Activated CD4-positive, alpha-beta memory T cell treated with anti-CD3 and anti-CD28 coated beads for 36 hours (primary cell): Measurements from ENCODE around the gene SACM1L. TPM values are rescaled to one million over a fixed set of nuclear protein-coding genes. Genes with fewer than 3 reads are reported as not detected.
"Not testable (repeated sequence)": the region's sequence is repeated elsewhere in the genome, so short reads cannot be mapped to it uniquely, and the experiment has no call there.

Experiments
- CTCF ChIA-PET: fragments of 350-600 bp; sonication (Branson Sonifier 250); formaldehyde crosslinking; loops from one replicate; lab custom pipeline; 2021; ENCODE audit warnings: antibody characterized with exemption, inconsistent platforms; lab: Charles Lee
- POLR2A ChIA-PET: fragments of 350-600 bp; sonication (Branson Sonifier 250); formaldehyde crosslinking; loops from one replicate; lab custom pipeline; 2021; ENCODE audit warnings: antibody characterized with exemption; lab: Charles Lee
- DNase-seq: peaks from one replicate; pipeline ENCODE4 v3.0.0-alpha.2; 2020
- H3K27ac Mint-ChIP-seq: one replicate; pipeline ENCODE4 v1.8.0; 2021; ENCODE audit warnings: mixed read lengths
- H3K27me3 Mint-ChIP-seq: one replicate; pipeline ENCODE4 v1.8.0; 2021; ENCODE audit warnings: mixed read lengths
- H3K36me3 Mint-ChIP-seq: one replicate; pipeline ENCODE4 v1.8.0; 2021; ENCODE audit warnings: mixed read lengths
- H3K4me1 Mint-ChIP-seq: one replicate; pipeline ENCODE4 v1.8.0; 2021; ENCODE audit warnings: low read depth, mixed read lengths
- H3K4me3 Mint-ChIP-seq: one replicate; pipeline ENCODE4 v1.8.0; 2021; ENCODE audit warnings: mild to moderate bottlenecking, mixed read lengths
- H3K9me3 Mint-ChIP-seq: one replicate; pipeline ENCODE4 v1.8.0; 2021; ENCODE audit warnings: mixed read lengths
- intact Hi-C: fragments of 100-400 bp; cut with micrococcal nuclease; formaldehyde crosslinking; loops from one replicate; pipeline ENCODE4 v1.15.1; 2023
- total RNA-seq, 2 experiments: library from RNA; stranded (reverse); gene quantifications; one replicate each; pipeline ENCODE4 v1.2.3, GENCODE V29; 2021

SACM1L gene
- total RNA-seq, 2 experiments from 2014 or later = 64.3 to 71.2 TPM

DNA sequence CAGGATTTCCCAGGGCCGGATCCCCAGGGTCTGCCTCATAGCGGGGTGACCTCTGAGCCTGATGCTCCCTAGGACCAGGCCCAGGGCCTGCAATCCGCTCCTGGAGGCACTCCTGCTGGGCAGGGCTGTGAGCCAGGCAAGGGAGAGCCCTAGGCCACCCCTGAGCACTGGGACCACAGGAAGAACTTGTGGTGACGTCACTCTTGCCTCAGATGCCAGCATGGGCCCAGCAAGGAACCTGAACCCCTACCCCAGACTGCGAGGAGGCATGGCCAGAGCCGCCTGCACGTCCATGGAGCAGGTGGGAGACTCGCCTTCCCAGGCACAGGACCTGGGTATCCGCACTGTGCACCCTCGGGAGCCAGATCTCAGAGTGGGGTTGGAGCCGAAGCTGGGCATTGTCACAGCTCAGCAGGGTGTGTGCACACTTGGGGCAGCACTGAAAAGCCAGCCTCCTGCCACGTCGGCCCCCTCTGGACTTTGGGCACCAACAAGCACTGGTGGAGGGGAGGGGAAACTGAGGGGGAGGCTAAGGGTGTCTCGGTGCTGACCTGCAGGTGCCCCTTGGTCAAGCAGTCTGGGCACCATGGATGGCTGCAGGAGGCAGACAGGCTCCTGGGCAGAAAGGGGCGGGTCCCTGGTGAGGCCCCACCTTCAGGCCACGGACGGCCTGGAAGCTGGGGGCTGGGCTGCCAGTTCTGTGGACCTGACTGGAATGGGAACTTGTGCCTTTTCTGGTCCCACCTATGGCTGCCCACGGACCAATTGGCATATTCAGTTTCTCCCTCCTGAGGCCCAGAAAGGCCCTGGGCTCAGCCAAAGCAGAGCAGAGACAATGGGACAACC lies 57.8 kb downstream of the SACM1L start:
- Mint-ChIP-seq H3K9me3 (no peaks in the 10 kb centered on the region), H3K4me3 (no peak overlapping the region), H3K27me3 (no peaks in the 10 kb centered on the region), H3K36me3 (peaks cover 25% of the 10 kb centered on the region), H3K27ac (no peak overlapping the region), H3K4me1 (peaks cover 5% of the 10 kb centered on the region)
- ChIA-PET POLR2A (no interaction called here), CTCF (interaction anchor here (1.2 to 4.7 kb wide), 2 partner anchors 14 to 332 kb away, joined by 3 to 28 read pairs; no protein-coding TSS in a partner anchor)
- no peak for DNase-seq
- intact Hi-C loops = no loop called here

DNA sequence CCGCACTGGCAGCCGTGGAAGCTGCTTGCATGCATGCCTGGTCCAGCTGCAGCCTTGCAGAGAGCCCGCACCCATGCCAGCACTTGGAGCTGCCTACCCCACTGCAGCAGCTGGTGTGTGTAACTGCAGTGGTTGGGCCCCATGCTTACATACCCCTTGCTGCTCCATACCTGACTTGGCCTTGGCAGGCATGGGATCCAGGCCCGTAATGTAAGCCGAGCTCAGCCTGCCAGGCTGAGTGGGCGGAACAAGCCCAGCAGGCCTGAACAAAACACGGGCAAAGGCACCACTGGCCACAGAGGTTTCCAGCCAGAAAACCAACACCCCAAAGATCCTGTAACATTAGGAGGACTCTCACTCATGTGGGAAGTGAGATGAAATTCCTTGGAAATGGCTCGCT lies 58.9 kb downstream of the SACM1L start:
- no peak for DNase-seq
- intact Hi-C loops = no loop called here
- no peak overlapping the region for H3K4me3 Mint-ChIP-seq
- H3K4me1 Mint-ChIP-seq = peaks cover 3% of the 10 kb centered on the region
- no peaks in the 10 kb centered on the region for H3K27me3 Mint-ChIP-seq
- H3K27ac Mint-ChIP-seq = no peak overlapping the region
- CTCF ChIA-PET = interaction anchor here (1.2 to 4.7 kb wide), 2 partner anchors 13 to 331 kb away, joined by 3 to 28 read pairs; no protein-coding TSS in a partner anchor
- peaks cover 22% of the 10 kb centered on the region for H3K36me3 Mint-ChIP-seq
- no peaks in the 10 kb centered on the region for H3K9me3 Mint-ChIP-seq
- POLR2A ChIA-PET = no interaction called here

DNA sequence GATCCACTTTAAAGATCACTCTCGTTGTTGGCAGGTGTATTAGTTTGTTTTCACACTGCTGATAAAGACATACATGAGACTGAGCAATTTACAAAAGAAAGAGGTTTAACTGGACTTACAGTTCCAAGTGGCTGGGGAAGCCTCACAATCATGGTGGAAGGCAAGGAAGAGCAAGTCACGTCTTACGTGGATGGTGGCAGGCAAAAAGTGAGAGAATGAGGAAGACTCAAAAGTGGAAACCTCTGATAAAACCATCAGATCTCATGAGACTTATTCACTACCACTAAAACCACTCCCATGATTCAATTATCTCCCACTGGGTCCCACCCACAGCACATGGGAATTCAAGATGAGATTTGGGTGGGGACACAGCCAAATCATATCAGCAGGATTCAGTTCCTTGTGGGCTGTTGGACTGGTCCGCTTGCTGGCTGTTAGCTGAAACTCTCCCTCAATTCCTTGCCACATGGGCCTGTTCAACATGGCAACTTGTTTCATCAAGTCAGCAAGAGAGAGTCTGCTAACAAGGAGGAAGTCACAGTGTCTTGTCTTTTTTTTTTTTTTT lies 59.9 kb downstream of the SACM1L start:
- CTCF ChIA-PET = interaction anchor here (4.7 kb wide), 1 partner anchor 12 kb away, joined by 28 read pairs; no protein-coding TSS in a partner anchor
- H3K4me3 Mint-ChIP-seq, DNase-seq, H3K9me3 Mint-ChIP-seq, H3K4me1 Mint-ChIP-seq, H3K27me3 Mint-ChIP-seq, H3K27ac Mint-ChIP-seq, intact Hi-C loops: not testable (repeated sequence)
- POLR2A ChIA-PET = interaction anchor here (0.7 kb wide), 1 partner anchor 629 kb away, joined by 4 read pairs; no protein-coding TSS in a partner anchor
- peaks cover 16% of the 10 kb centered on the region for H3K36me3 Mint-ChIP-seq

DNA sequence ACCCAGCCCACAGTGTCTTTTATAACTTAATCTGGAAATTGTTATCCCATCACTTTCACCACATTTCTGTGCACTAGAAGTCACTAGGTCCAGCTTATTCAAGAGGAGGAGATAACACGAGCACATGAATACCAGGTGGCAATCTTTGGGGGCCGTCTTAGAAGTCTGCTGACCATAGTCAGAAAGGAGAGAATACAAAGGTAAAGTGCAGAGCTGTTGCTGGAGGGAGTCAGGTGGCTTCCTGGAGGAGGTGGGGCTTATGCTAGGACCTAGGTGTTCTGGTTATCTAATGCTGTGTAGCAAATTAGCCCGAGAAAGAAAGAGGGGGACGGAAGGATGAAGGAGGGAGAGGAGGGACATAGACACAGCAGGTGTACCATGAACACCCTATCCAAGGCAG lies 60.7 kb downstream of the SACM1L start:
- no peaks in the 10 kb centered on the region for H3K27me3 Mint-ChIP-seq
- no peak overlapping the region for H3K4me3 Mint-ChIP-seq
- H3K4me1 Mint-ChIP-seq = peaks cover 3% of the 10 kb centered on the region
- peaks cover 16% of the 10 kb centered on the region for H3K36me3 Mint-ChIP-seq
- CTCF ChIA-PET = interaction anchor here (4.7 kb wide), 1 partner anchor 11 kb away, joined by 28 read pairs; no protein-coding TSS in a partner anchor
- no peaks in the 10 kb centered on the region for H3K9me3 Mint-ChIP-seq
- intact Hi-C loops = no loop called here
- no peak overlapping the region for H3K27ac Mint-ChIP-seq
- POLR2A ChIA-PET = interaction anchor here (0.5 to 0.7 kb wide), 2 partner anchors 629 to 1368 kb away, joined by 4 to 6 read pairs; no protein-coding TSS in a partner anchor
- no peak for DNase-seq

DNA sequence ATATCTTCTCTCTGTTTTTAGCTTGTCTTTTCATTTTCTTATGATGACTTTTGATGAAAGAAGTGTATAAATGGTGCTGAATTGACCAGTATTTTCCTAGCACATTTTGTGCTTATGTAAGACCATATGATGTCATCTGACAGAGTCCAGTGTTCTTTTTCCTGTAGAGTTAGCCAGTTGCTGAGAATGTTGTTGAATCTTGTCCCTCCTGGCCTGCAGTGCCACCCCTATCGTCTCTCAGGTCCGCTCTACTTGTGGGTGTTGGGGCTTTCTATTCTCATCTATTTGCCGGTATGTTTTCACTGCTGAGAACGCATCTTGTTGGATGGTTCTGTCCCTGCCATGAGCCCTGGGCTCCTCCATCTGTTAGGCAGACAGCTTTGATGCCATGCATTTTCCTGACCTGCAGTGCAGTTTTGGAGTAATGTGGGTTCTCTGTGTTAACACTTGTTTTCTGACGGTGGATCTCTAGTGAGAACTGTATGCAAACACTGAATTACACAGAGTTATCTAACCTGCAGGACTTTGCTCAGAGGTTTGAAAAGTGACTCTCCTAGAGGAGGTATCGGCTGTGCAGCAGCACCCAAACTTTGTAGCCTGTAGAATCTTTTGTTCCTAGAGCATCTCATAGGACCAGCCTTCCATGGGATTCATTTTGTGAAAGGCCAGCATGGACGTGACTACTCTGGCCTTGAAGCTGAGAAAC lies 62.5 kb downstream of the SACM1L start:
- no peak overlapping the region for H3K27ac Mint-ChIP-seq
- H3K27me3 Mint-ChIP-seq = no peaks in the 10 kb centered on the region
- H3K4me1 Mint-ChIP-seq = peaks cover 3% of the 10 kb centered on the region
- POLR2A ChIA-PET = no interaction called here
- no peak for DNase-seq
- CTCF ChIA-PET = interaction anchor here (4.7 kb wide), 1 partner anchor 9 kb away, joined by 28 read pairs; no protein-coding TSS in a partner anchor
- H3K4me3 Mint-ChIP-seq = no peak overlapping the region
- no peaks in the 10 kb centered on the region for H3K9me3 Mint-ChIP-seq
- intact Hi-C loops = no loop called here
- H3K36me3 Mint-ChIP-seq = peaks cover 11% of the 10 kb centered on the region

DNA sequence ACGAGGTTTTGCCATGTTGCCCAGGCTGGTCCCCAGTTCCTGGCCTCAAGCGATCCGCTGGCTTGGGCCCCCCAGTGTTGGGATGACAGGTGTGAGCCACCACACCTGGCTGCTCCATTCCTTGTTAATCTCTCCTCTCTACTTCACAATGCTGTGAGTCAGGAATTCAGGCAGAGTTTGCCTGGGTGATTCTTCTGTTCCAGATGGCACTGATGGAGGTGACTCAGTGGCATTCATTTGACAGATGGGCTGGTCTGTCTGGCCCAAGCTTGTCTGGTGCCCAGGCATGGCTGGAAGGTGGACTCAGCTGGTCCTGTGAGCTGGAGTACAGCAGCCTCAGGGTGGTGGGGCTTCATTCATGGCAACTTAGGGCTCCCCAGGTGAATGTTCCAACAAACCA lies 63.9 kb downstream of the SACM1L start:
- Mint-ChIP-seq H3K4me1 (peaks cover 3% of the 10 kb centered on the region), H3K4me3 (no peak overlapping the region), H3K36me3 (peaks cover 1% of the 10 kb centered on the region), H3K9me3 (no peaks in the 10 kb centered on the region), H3K27ac (no peak overlapping the region), H3K27me3 (no peaks in the 10 kb centered on the region)
- intact Hi-C loops = no loop called here
- ChIA-PET POLR2A (no interaction called here), CTCF (no interaction called here)
- no peak for DNase-seq

DNA sequence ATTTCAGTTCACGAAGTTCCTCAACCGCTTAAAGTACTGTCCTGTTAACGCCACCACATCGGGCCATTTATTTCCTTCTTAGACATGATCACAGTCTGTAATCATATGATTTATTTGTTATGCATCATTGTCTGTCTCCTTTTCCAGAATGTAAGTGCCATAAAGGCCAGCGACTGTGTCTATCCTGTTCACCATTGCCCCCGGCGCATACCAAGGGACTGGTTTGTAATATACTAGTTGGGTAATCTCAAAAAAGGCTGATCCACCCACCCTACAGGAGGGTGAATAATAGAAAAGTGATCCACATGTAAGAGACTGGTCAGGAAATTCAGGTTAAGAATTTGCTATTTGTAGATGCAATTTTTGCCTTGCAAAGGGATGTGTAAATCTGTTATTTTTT lies 65.3 kb downstream of the SACM1L start:
- Mint-ChIP-seq H3K27me3 (no peaks in the 10 kb centered on the region), H3K36me3 (no peaks in the 10 kb centered on the region), H3K27ac (no peak overlapping the region), H3K4me3 (no peak overlapping the region), H3K9me3 (no peaks in the 10 kb centered on the region), H3K4me1 (no peaks in the 10 kb centered on the region)
- POLR2A ChIA-PET = no interaction called here
- CTCF ChIA-PET = no interaction called here
- no peak for DNase-seq
- intact Hi-C loops = no loop called here

DNA sequence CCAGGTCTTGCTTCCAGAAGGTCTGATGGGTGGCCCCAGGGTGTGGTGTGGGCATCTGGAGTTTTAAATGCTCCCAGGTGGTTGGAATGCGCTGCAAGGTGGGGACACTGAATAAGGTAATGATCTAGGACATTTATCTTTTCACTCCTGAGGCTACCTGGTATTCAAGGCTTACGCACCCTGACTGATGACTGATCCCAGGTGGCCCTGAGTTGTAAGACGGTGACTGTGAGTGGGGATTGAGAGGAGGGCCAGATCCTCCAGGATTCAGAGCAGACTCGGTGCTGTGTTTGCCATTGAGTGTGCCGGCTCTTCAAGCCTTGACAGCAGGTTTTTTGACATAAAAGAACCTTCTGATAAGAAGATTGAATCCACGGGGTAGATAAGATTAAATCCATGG lies 66.9 kb downstream of the SACM1L start:
- Mint-ChIP-seq H3K4me3 (no peak overlapping the region), H3K9me3 (no peaks in the 10 kb centered on the region), H3K36me3 (no peaks in the 10 kb centered on the region), H3K4me1 (no peaks in the 10 kb centered on the region), H3K27me3 (no peaks in the 10 kb centered on the region), H3K27ac (no peak overlapping the region)
- intact Hi-C loops = no loop called here
- ChIA-PET CTCF (no interaction called here), POLR2A (no interaction called here)
- no peak for DNase-seq

DNA sequence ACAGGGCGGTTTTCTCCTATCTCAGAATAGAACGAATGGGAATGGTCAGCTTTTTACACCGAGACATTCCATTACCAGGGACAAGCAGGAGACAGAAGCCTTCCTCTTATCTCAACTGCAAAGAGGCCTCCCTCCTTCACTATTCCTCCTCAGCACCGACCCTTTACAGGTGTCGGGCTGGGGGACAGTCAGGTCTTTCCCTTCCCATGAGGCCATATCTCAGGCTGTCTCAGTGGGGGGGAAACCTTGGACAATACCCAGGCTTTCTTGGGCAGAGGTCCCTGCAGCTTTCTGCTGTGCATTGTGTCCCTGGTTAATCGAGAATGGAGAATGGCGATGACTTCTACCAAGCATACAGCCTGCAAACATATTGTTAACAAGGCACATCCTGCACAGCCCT lies 67.9 kb downstream of the SACM1L start:
- DNase-seq, H3K27ac Mint-ChIP-seq, H3K36me3 Mint-ChIP-seq, H3K4me3 Mint-ChIP-seq, POLR2A ChIA-PET, H3K9me3 Mint-ChIP-seq, H3K27me3 Mint-ChIP-seq, intact Hi-C loops, CTCF ChIA-PET, H3K4me1 Mint-ChIP-seq: not testable (repeated sequence)

DNA sequence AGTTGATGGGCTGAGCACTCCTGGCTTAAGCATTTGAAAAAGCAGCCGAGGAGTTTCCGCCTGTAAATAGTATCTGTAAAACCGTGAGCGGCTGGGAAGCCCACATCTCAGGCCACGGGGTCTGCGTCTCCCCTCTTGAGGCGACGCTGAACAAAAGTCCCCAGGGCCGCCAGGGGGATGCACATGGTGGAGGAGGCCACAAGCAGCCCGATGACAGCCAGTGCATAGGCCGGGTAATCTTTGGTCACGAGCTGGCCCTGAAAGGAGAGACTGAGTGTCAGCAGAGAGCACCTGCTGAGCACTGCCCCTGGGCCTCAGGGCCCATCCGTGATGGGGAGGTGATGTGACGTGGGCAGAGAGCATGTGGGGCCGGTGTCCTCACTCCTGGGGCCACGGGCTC lies 69.7 kb downstream of the SACM1L start:
- intact Hi-C loops = no loop called here
- Mint-ChIP-seq H3K9me3 (no peaks in the 10 kb centered on the region), H3K36me3 (no peaks in the 10 kb centered on the region), H3K27ac (no peak overlapping the region), H3K27me3 (no peaks in the 10 kb centered on the region), H3K4me3 (no peak overlapping the region), H3K4me1 (no peaks in the 10 kb centered on the region)
- ChIA-PET POLR2A (no interaction called here), CTCF (interaction anchor here (0.9 to 5.5 kb wide), 6 partner anchors 10 to 320 kb away, joined by 3 to 112 read pairs (median 16); no protein-coding TSS in a partner anchor)
- DNase-seq = no peak

DNA sequence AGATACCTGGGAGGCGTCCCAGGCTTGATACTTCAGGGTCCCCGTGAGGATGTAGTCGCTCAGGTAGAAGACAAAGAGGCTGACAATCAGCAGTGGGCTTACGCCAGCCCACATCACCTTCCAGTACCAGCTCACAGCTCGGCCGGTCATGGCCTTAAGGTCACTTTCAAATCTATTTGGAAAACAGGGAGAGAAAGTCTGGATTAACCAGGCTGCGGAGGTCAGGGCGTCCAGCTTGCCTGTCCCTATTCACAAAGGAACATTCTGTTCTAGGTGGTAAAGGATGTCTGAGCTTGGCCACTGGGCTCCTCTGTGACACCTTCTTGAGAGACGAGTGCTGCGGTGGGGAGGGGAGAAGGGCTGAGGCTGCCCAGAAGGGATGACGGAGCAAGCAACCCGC lies 70.7 kb downstream of the SACM1L start:
- Mint-ChIP-seq H3K4me3 (no peak overlapping the region), H3K36me3 (no peaks in the 10 kb centered on the region), H3K4me1 (no peaks in the 10 kb centered on the region), H3K27me3 (no peaks in the 10 kb centered on the region), H3K27ac (no peak overlapping the region), H3K9me3 (no peaks in the 10 kb centered on the region)
- DNase-seq = no peak
- ChIA-PET POLR2A (no interaction called here), CTCF (interaction anchor here (0.6 to 5.5 kb wide), 12 partner anchors 11 to 324 kb away, joined by 3 to 112 read pairs (median 3); partner anchors contain the start of gene CXCR6)
- intact Hi-C loops = loop anchor here (2.0 kb wide), 1 partner anchor 319 kb away; no protein-coding TSS in a partner anchor
